Measurements from ENCODE around the gene CYBC1. TPM values are rescaled to one million over a fixed set of nuclear protein-coding genes. Genes with fewer than 3 reads are reported as not detected.

CYBC1 gene
- total and polyA plus RNA-seq, 3 experiments from 2014 or later, result 175 to 189 (median 184) TPM

- no peaks in the 10 kb centered on the region for H3K9me3 Mint-ChIP-seq
- POLR2A ChIA-PET, result no interaction called here
- peaks cover 4 to 16% (median 9%) of the 10 kb centered on the region in 3 donors for H3K4me1 Mint-ChIP-seq
Observed at GRCh38 chr17:82435601-82436583, 14.7 kb downstream of the CYBC1 start.

GRCh38 chr17:82435103-82435502, 15.4 kb downstream of the CYBC1 start:
- no peak overlapping the region for H3K4me3 Mint-ChIP-seq
- POLR2A ChIA-PET, result no interaction called here

More at GRCh38 chr17:82435601-82436583, 14.7 kb downstream of the CYBC1 start:
- Mint-ChIP-seq H3K27ac (no peak overlapping the region), H3K27me3 (peaks cover 0 to 2% of the 10 kb centered on the region in 2 donors), H3K4me3 (no peak overlapping the region), H3K36me3 (peaks cover 0 to 23% (median 0%) of the 10 kb centered on the region in 3 donors)
- Histone ChIP-seq H3K27ac (ENCODE audit: low read depth, low read length) (no peak overlapping the region), H3K9me3 (ENCODE audit: low read length) (no peaks in the 10 kb centered on the region), H3K36me3 (ENCODE audit: insufficient read depth, low read length) (peaks cover 6% of the 10 kb centered on the region), H3K27me3 (ENCODE audit: insufficient read depth, low read length, poor library complexity, severe bottlenecking) (no peaks in the 10 kb centered on the region), H3K4me1 (ENCODE audit: insufficient read depth, low read length) (peaks cover 9% of the 10 kb centered on the region), H3K4me3 (ENCODE audit: low read length) (no peak overlapping the region)
- CTCF ChIA-PET, result interaction anchor here (1.1 kb wide), 1 partner anchor 83 kb away, joined by 3 read pairs; no protein-coding TSS in a partner anchor
- peak in 1 of 5 donors; percentile 45 for DNase-seq

GRCh38 chr17:82434216-82434565, 16.4 kb downstream of the CYBC1 start:
- peak overlapping the region in 3 of 8 donors; percentile 32 to 38 (median 36) for H3K27ac Mint-ChIP-seq
- peaks cover 9% of the 10 kb centered on the region for H3K4me1 ChIP-seq (ENCODE audit: insufficient read depth, low read length)

More at GRCh38 chr17:82435103-82435502, 15.4 kb downstream of the CYBC1 start:
- Mint-ChIP-seq H3K36me3 (peaks cover 0 to 24% (median 0%) of the 10 kb centered on the region in 3 donors), H3K4me1 (peaks cover 3 to 13% (median 11%) of the 10 kb centered on the region in 3 donors), H3K27me3 (peaks cover 0 to 2% of the 10 kb centered on the region in 2 donors), H3K27ac (peak overlapping the region in 2 of 8 donors; percentile 32 to 79), H3K9me3 (no peaks in the 10 kb centered on the region)
- Histone ChIP-seq H3K9me3 (ENCODE audit: low read length) (no peaks in the 10 kb centered on the region), H3K27me3 (ENCODE audit: insufficient read depth, low read length, poor library complexity, severe bottlenecking) (no peaks in the 10 kb centered on the region), H3K36me3 (ENCODE audit: insufficient read depth, low read length) (peaks cover 6% of the 10 kb centered on the region), H3K4me1 (ENCODE audit: insufficient read depth, low read length) (peaks cover 9% of the 10 kb centered on the region), H3K4me3 (ENCODE audit: low read length) (no peak overlapping the region), H3K27ac (ENCODE audit: low read depth, low read length) (no peak overlapping the region)
- CTCF ChIA-PET, result interaction anchor here (1.1 kb wide), 1 partner anchor 82 kb away, joined by 3 read pairs; no protein-coding TSS in a partner anchor
- DNase-seq, result peak in 1 of 5 donors; percentile 26

GRCh38 chr17:82433560-82434215, 16.9 kb downstream of the CYBC1 start:
- Mint-ChIP-seq H3K4me3 (no peak overlapping the region), H3K27ac (no peak overlapping the region), H3K4me1 (peaks cover 11 to 23% (median 20%) of the 10 kb centered on the region in 3 donors), H3K36me3 (peaks cover 0 to 31% (median 4%) of the 10 kb centered on the region in 3 donors), H3K27me3 (peaks cover 0 to 2% of the 10 kb centered on the region in 2 donors), H3K9me3 (no peaks in the 10 kb centered on the region)
- DNase-seq, result peak in 1 of 5 donors; percentile 40
- H3K27ac ChIP-seq (ENCODE audit: low read depth, low read length), result no peak overlapping the region
- no peak overlapping the region for H3K4me3 ChIP-seq (ENCODE audit: low read length)
- ChIA-PET POLR2A (no interaction called here), CTCF (no interaction called here)
- no peaks in the 10 kb centered on the region for H3K27me3 ChIP-seq (ENCODE audit: insufficient read depth, low read length, poor library complexity, severe bottlenecking)
- H3K9me3 ChIP-seq (ENCODE audit: low read length), result no peaks in the 10 kb centered on the region
- peaks cover 6% of the 10 kb centered on the region for H3K36me3 ChIP-seq (ENCODE audit: insufficient read depth, low read length)
- H3K4me1 ChIP-seq (ENCODE audit: insufficient read depth, low read length), result peaks cover 9% of the 10 kb centered on the region

More at GRCh38 chr17:82434216-82434565, 16.4 kb downstream of the CYBC1 start:
- Mint-ChIP-seq H3K9me3 (no peaks in the 10 kb centered on the region), H3K4me1 (peaks cover 11 to 22% (median 20%) of the 10 kb centered on the region in 3 donors), H3K27me3 (peaks cover 0 to 2% of the 10 kb centered on the region in 2 donors), H3K36me3 (peaks cover 0 to 31% (median 4%) of the 10 kb centered on the region in 3 donors), H3K4me3 (no peak overlapping the region)
- DNase-seq, result peak in 2 of 5 donors; percentile 19 to 57
- Histone ChIP-seq H3K36me3 (ENCODE audit: insufficient read depth, low read length) (peaks cover 6% of the 10 kb centered on the region), H3K9me3 (ENCODE audit: low read length) (no peaks in the 10 kb centered on the region), H3K27me3 (ENCODE audit: insufficient read depth, low read length, poor library complexity, severe bottlenecking) (no peaks in the 10 kb centered on the region), H3K4me3 (ENCODE audit: low read length) (no peak overlapping the region), H3K27ac (ENCODE audit: low read depth, low read length) (no peak overlapping the region)
- ChIA-PET CTCF (no interaction called here), POLR2A (no interaction called here)

GRCh38 chr17:82432017-82432416, 18.5 kb downstream of the CYBC1 start:
- no peaks in the 10 kb centered on the region for H3K9me3 ChIP-seq (ENCODE audit: low read length)
- H3K4me3 ChIP-seq (ENCODE audit: low read length), result no peak overlapping the region
- peak in 1 of 5 donors; percentile 36 for DNase-seq
- no peak overlapping the region for H3K27ac ChIP-seq (ENCODE audit: low read depth, low read length)
- Mint-ChIP-seq H3K27ac (no peak overlapping the region), H3K4me3 (no peak overlapping the region), H3K36me3 (peaks cover 0 to 26% (median 4%) of the 10 kb centered on the region in 3 donors), H3K9me3 (no peaks in the 10 kb centered on the region), H3K27me3 (peaks cover 0 to 2% of the 10 kb centered on the region in 2 donors), H3K4me1 (peaks cover 13 to 26% (median 20%) of the 10 kb centered on the region in 3 donors)
- CTCF ChIA-PET, result no interaction called here
- H3K27me3 ChIP-seq (ENCODE audit: insufficient read depth, low read length, poor library complexity, severe bottlenecking), result no peaks in the 10 kb centered on the region
- H3K36me3 ChIP-seq (ENCODE audit: insufficient read depth, low read length), result peaks cover 6% of the 10 kb centered on the region
- POLR2A ChIA-PET, result no interaction called here
- H3K4me1 ChIP-seq (ENCODE audit: insufficient read depth, low read length), result peaks cover 9% of the 10 kb centered on the region

- ChIA-PET POLR2A (no interaction called here), CTCF (no interaction called here)
- no peaks in the 10 kb centered on the region for H3K36me3 ChIP-seq (ENCODE audit: insufficient read depth, low read length)
- H3K27me3 ChIP-seq (ENCODE audit: insufficient read depth, low read length, poor library complexity, severe bottlenecking), result no peaks in the 10 kb centered on the region
- H3K9me3 ChIP-seq (ENCODE audit: low read length), result no peaks in the 10 kb centered on the region
- H3K27ac ChIP-seq (ENCODE audit: low read depth, low read length), result no peak overlapping the region
- H3K4me3 ChIP-seq (ENCODE audit: low read length), result no peak overlapping the region
- Mint-ChIP-seq H3K4me1 (peaks cover 13 to 23% (median 20%) of the 10 kb centered on the region in 3 donors), H3K27ac (peak overlapping the region in 5 of 8 donors; percentile 4 to 50 (median 30)), H3K27me3 (peaks cover 0 to 2% of the 10 kb centered on the region in 2 donors), H3K9me3 (no peaks in the 10 kb centered on the region), H3K36me3 (peaks cover 4 to 23% (median 4%) of the 10 kb centered on the region in 3 donors), H3K4me3 (peak overlapping the region in 1 of 7 donors; percentile 15)
- DNase-seq, result no peak
- peaks cover 9% of the 10 kb centered on the region for H3K4me1 ChIP-seq (ENCODE audit: insufficient read depth, low read length)
Observed at GRCh38 chr17:82429824-82430223, 20.7 kb downstream of the CYBC1 start.

- Mint-ChIP-seq H3K9me3 (no peaks in the 10 kb centered on the region), H3K4me3 (no peak overlapping the region), H3K27ac (no peak overlapping the region), H3K36me3 (peaks cover 4 to 20% (median 4%) of the 10 kb centered on the region in 3 donors), H3K27me3 (peaks cover 0 to 2% of the 10 kb centered on the region in 2 donors), H3K4me1 (peaks cover 12 to 20% (median 16%) of the 10 kb centered on the region in 3 donors)
- no peak overlapping the region for H3K27ac ChIP-seq (ENCODE audit: low read depth, low read length)
- no peak overlapping the region for H3K4me3 ChIP-seq (ENCODE audit: low read length)
- no peaks in the 10 kb centered on the region for H3K36me3 ChIP-seq (ENCODE audit: insufficient read depth, low read length)
- H3K4me1 ChIP-seq (ENCODE audit: insufficient read depth, low read length), result peaks cover 4% of the 10 kb centered on the region
- ChIA-PET CTCF (interaction anchor here (1.0 kb wide), 1 partner anchor 10 kb away, joined by 4 read pairs; no protein-coding TSS in a partner anchor), POLR2A (no interaction called here)
- no peak for DNase-seq
- H3K27me3 ChIP-seq (ENCODE audit: insufficient read depth, low read length, poor library complexity, severe bottlenecking), result no peaks in the 10 kb centered on the region
- no peaks in the 10 kb centered on the region for H3K9me3 ChIP-seq (ENCODE audit: low read length)
Observed at GRCh38 chr17:82428546-82428945, 22.0 kb downstream of the CYBC1 start.

All from CD8-positive, alpha-beta memory T cell (primary cell).